IMR-90 (cell line): ENCODE measurements around the gene LRCOL1. TPM values are rescaled to one million over a fixed set of nuclear protein-coding genes. Genes with fewer than 3 reads are reported as not detected.

ENCODE experiments used
- ATAC-seq: fragments of 200-7000 bp; cut with Tn5 transposase; 2 replicates; pipeline ENCODE4 v1.9.1; 2020; ENCODE audit warnings: low read depth, mild to moderate bottlenecking, moderate library complexity
- BruUV-seq: library from RNA; stranded (reverse); fragments of 400-500 nt; replicated peaks from 2 replicates; lab custom pipeline; 2021; lab: Mats Ljungman, UMichigan
- CTCF ChIA-PET: fragments of 300-600 bp; formaldehyde crosslinking; extraction: SDS; loops from one replicate; lab custom pipeline; 2021; ENCODE audit warnings: antibody characterized with exemption; lab: Yijun Ruan, JAX
- POLR2A ChIA-PET: fragments of 300-600 bp; sonication (Branson Sonifier 250); formaldehyde crosslinking; loops from one replicate; lab custom pipeline; 2022; ENCODE audit warnings: antibody characterized with exemption; ENCODE audit not compliant: unreplicated experiment; lab: Charles Lee
- DNase-seq: peaks from one replicate; pipeline ENCODE4 v3.0.0; 2013
- H2AFZ ChIP-seq: replicated peaks from 2 replicates; pipeline ENCODE3; 2013; ENCODE audit warnings: low read length, mild to moderate bottlenecking; ENCODE audit not compliant: poor library complexity
- H2AK5ac ChIP-seq: 2 replicates; pipeline ENCODE4 v1.6.1; 2013; ENCODE audit warnings: low read depth, low read length, inconsistent platforms
- H2AK9ac ChIP-seq: replicated peaks from 2 replicates; pipeline ENCODE3; 2013; ENCODE audit warnings: mild to moderate bottlenecking, low read depth, low read length, moderate library complexity; ENCODE audit not compliant: poor library complexity
- H2BK120ac ChIP-seq: 2 replicates; pipeline ENCODE4 v1.6.1; 2013; ENCODE audit warnings: low read depth, low read length, inconsistent platforms
- H2BK15ac ChIP-seq: 3 replicates; pipeline ENCODE4 v1.6.1; 2013; ENCODE audit warnings: low read depth, low read length, inconsistent platforms
- H2BK20ac ChIP-seq: 2 replicates; pipeline ENCODE4 v1.6.1; 2013; ENCODE audit warnings: low read depth, mild to moderate bottlenecking, inconsistent platforms, low read length, moderate library complexity
- H2BK5ac ChIP-seq: 2 replicates; pipeline ENCODE4 v1.6.1; 2013; ENCODE audit warnings: mild to moderate bottlenecking, low read depth, low read length, inconsistent platforms; ENCODE audit not compliant: poor library complexity, severe bottlenecking
- H3K14ac ChIP-seq: replicated peaks from 2 replicates; pipeline ENCODE4 v1.6.1; 2013; ENCODE audit warnings: low read depth, low read length, inconsistent platforms
- H3K18ac ChIP-seq: 2 replicates; pipeline ENCODE4 v1.6.1; 2013; ENCODE audit warnings: low read depth, low read length, control low read depth
- H3K23ac ChIP-seq: 2 replicates; pipeline ENCODE4 v1.6.1; 2013; ENCODE audit warnings: low read depth, low read length, inconsistent platforms
- H3K27ac ChIP-seq: 2 replicates; pipeline ENCODE4 v1.5.1; 2013; ENCODE audit warnings: mild to moderate bottlenecking, control low read depth, low read length; ENCODE audit not compliant: insufficient read depth
- H3K27me3 ChIP-seq: 2 replicates; pipeline ENCODE4 v1.6.1; 2013; ENCODE audit warnings: low read length; ENCODE audit not compliant: control insufficient read depth, insufficient read depth
- H3K36me3 ChIP-seq: 2 replicates; pipeline ENCODE4 v1.6.1; 2013; ENCODE audit warnings: low read length, mixed read lengths; ENCODE audit not compliant: control insufficient read depth, insufficient read depth
- H3K4ac ChIP-seq: 2 replicates; pipeline ENCODE4 v1.6.1; 2013; ENCODE audit warnings: low read depth, low read length, inconsistent platforms
- H3K4me1 ChIP-seq: 2 replicates; pipeline ENCODE4 v1.6.1; 2013; ENCODE audit warnings: low read length, mixed read lengths; ENCODE audit not compliant: control insufficient read depth, insufficient read depth
- H3K4me2 ChIP-seq: 2 replicates; pipeline ENCODE4 v1.6.1; 2013; ENCODE audit warnings: low read depth, mild to moderate bottlenecking, control low read depth, low read length, moderate library complexity
- H3K4me3 ChIP-seq: 2 replicates; pipeline ENCODE4 v1.5.1; 2013; ENCODE audit warnings: low read depth, mild to moderate bottlenecking, control low read depth, low read length, moderate library complexity; ENCODE audit not compliant: insufficient read depth
- H3K56ac ChIP-seq: 2 replicates; pipeline ENCODE4 v1.6.1; 2013; ENCODE audit warnings: low read length, inconsistent platforms; ENCODE audit not compliant: insufficient read depth; ENCODE audit errors: extremely low read depth
- H3K79me1 ChIP-seq, 2 experiments: 2 replicates each; pipeline ENCODE4 v1.6.1; 2013; ENCODE audit warnings: low read length in 2 of 2, inconsistent platforms in 1 of 2, low read depth in 1 of 2
- H3K9ac ChIP-seq: 2 replicates; pipeline ENCODE4 v1.6.1; 2013; ENCODE audit warnings: low read depth, low read length, control low read depth
- H3K9me1 ChIP-seq: 2 replicates; pipeline ENCODE4 v1.6.1; 2013; ENCODE audit warnings: low read length, inconsistent platforms; ENCODE audit not compliant: insufficient read depth
- H3K9me3 ChIP-seq: 2 replicates; pipeline ENCODE4 v1.6.1; 2013; ENCODE audit warnings: low read length; ENCODE audit not compliant: control insufficient read depth, insufficient read depth
- H4K20me1 ChIP-seq: 2 replicates; pipeline ENCODE4 v1.6.1; 2013; ENCODE audit warnings: low read length, inconsistent platforms; ENCODE audit not compliant: insufficient read depth
- H4K5ac ChIP-seq: 2 replicates; pipeline ENCODE4 v1.6.1; 2013; ENCODE audit warnings: mild to moderate bottlenecking, low read depth, low read length, control low read depth
- H4K8ac ChIP-seq, 2 experiments: 2 replicates each; pipeline ENCODE4 v1.6.1; 2013; ENCODE audit warnings: low read depth in 2 of 2, low read length in 2 of 2, control low read depth in 1 of 2, inconsistent platforms in 1 of 2
- H4K91ac ChIP-seq: 2 replicates; pipeline ENCODE4 v1.6.1; 2013; ENCODE audit warnings: low read depth, low read length, inconsistent platforms; ENCODE audit not compliant: insufficient read depth
- FOS ChIP-seq: fragments of 150-350 bp; IDR thresholded peaks from 2 replicates; pipeline ENCODE4 v1.6.1; 2016; ENCODE audit warnings: low read depth, low read length
- MAFK ChIP-seq: IDR thresholded peaks from 2 replicates; pipeline ENCODE4 v1.6.1; 2012; ENCODE audit warnings: low read depth, low read length, improper control_type of control experiment
- POLR2A ChIP-seq: IDR thresholded peaks from 2 replicates; pipeline ENCODE4 v1.6.1; 2012; ENCODE audit warnings: mild to moderate bottlenecking, low read depth, low read length
- RAD21 ChIP-seq: IDR thresholded peaks from 2 replicates; pipeline ENCODE4 v1.6.1; 2012; ENCODE audit warnings: low read length, improper control_type of control experiment
- RFX5 ChIP-seq: IDR thresholded peaks from 2 replicates; pipeline ENCODE4 v1.8.0; 2012; ENCODE audit warnings: low read depth, mild to moderate bottlenecking, low read length, moderate library complexity
- WGBS, 2 experiments: methylation state at CpG; one replicate each; pipeline versions ENCODE4 v1.1.5 to v1.1.7; 2013; ENCODE audit warnings: missing lambda C conversion rate in 2 of 2; ENCODE audit not compliant: insufficient read length in 1 of 2; ENCODE audit errors: extremely low coverage in 2 of 2; 5-methylcytosine and 5-hydroxymethylcytosine counted together
- dilution Hi-C: fragments of 300-500 bp; cut with HindIII; formaldehyde crosslinking; loops from one replicate; pipeline ENCODE4 v1.14.3; 2018; ENCODE audit warnings: low sequenced_read_pairs; ENCODE audit not compliant: unreplicated experiment
- in situ Hi-C: fragments of 300-500 bp; cut with MboI; formaldehyde crosslinking; loops from 3 replicates; pipeline ENCODE4 v1.14.3; 2019; ENCODE audit warnings: low sequenced_read_pairs, inconsistent platforms, mixed read lengths
- intact Hi-C: fragments of 100-400 bp; cut with micrococcal nuclease; formaldehyde crosslinking; loops from 2 replicates; pipeline ENCODE4 v1.10.0; 2022
- polyA plus RNA-seq, 3 experiments: library from polyadenylated mRNA; depleted of rRNA; stranded (reverse); fragments of >200 nt; gene quantifications; 2 replicates each; pipeline ENCODE4 v1.2.3, GENCODE V29; 2012; ENCODE audit warnings: low replicate concordance in 1 of 3
- total RNA-seq: library from RNA; depleted of rRNA; stranded (reverse); fragments of >200 nt; gene quantifications from 2 replicates; pipeline ENCODE4 v1.2.3, GENCODE V29; 2012
- TF ChIP-seq, protein P1 (sequence below): fragments of 150-350 bp; IDR thresholded peaks from 2 replicates; pipeline ENCODE4 v1.6.1; 2017; ENCODE audit warnings: mild to moderate bottlenecking, antibody characterized with exemption, low read length, low read depth

LRCOL1 gene
- total and polyA plus RNA-seq, 2 of the 4 experiments (the other 2 are of a cell fraction) = 1.0 TPM; not detected in 1

DNA sequence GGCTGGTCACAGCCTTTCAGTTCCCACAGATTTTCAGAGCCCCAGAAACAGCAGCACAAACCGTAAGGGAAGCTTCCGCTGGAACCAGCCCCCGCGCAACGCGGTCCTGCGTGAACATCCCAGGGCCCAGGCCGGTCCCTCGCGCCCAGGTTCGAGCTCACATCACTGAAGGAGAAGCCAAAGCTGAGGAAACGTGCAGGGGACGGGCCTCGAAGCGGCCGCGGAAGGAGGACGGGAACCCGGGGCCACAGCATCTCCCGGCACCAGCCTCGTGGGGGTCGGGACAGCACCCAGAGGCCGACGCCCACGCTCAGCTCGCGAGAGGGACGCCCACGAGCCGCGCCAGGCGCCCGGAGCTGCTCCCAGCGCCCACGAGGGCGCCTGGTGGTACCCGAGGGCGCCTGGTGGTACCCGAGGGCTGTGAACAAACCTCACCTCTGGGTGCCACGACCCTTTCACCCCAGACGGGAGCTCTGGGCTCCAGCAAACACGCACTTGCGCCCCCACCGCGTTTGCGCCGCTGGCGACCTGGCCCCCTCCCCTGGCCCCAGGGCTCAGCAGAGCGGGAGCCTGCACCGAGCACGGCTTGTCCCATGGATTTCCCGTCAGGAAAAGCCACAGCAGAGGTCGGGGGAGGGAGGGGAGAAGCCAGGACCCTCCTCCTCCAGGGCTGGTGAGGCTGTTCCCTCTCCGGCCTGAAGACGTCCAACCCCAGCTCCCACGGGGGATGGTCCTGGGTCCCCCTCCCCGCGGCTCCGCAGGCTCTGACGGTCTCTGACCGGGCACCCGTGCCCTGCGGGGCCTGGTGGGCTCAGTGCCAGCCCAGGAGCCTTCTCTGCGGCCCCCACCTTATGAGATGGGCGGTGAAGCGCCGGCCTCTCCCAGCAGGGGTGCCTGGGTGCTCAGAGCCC, 6.9 kb downstream of the LRCOL1 start:
- no peak for DNase-seq
- Histone ChIP-seq H3K79me1 (no peaks in the 10 kb centered on the region), H3K27ac (no peak overlapping the region), H3K23ac (no peak overlapping the region), H3K56ac (no peak overlapping the region), H3K4me1 (peaks cover 7% of the 10 kb centered on the region; the same call in 1 of the 2 replicates), H3K14ac (no peak overlapping the region), H4K8ac (no peak overlapping the region), H2AK9ac (peak overlapping the region; percentile 70), H3K27me3 (peaks cover 30% of the 10 kb centered on the region), H2AFZ (no peak overlapping the region), H2BK20ac (no peak overlapping the region), H3K18ac (no peak overlapping the region), H2BK15ac (no peak overlapping the region), H3K9ac (no peak overlapping the region), H3K9me3 (no peaks in the 10 kb centered on the region), H3K4ac (no peak overlapping the region), H3K4me3 (no peak overlapping the region), H4K20me1 (peaks cover 2% of the 10 kb centered on the region; the same call in 1 of the 2 replicates), H3K4me2 (no peak overlapping the region), H4K91ac (no peak overlapping the region), H2BK120ac (no peak overlapping the region), H3K9me1 (no peaks in the 10 kb centered on the region), H2AK5ac (no peak overlapping the region), H3K36me3 (no peaks in the 10 kb centered on the region), H4K5ac (no peak overlapping the region), H2BK5ac (no peak overlapping the region)
- no peak for ATAC-seq
- TF ChIP-seq MAFK (no peak), POLR2A (no peak), RAD21 (no peak), FOS (no peak), RFX5 (no peak)
- TF ChIP-seq, protein P1, sequence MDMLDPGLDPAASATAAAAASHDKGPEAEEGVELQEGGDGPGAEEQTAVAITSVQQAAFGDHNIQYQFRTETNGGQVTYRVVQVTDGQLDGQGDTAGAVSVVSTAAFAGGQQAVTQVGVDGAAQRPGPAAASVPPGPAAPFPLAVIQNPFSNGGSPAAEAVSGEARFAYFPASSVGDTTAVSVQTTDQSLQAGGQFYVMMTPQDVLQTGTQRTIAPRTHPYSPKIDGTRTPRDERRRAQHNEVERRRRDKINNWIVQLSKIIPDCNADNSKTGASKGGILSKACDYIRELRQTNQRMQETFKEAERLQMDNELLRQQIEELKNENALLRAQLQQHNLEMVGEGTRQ = no peak
- in situ Hi-C loops = no loop called here
- CTCF ChIA-PET = interaction anchor here (0.9 kb wide), 1 partner anchor 11 kb away, joined by 3 read pairs; no protein-coding TSS in a partner anchor
- intact Hi-C loops = no loop called here
- POLR2A ChIA-PET = no interaction called here
- dilution Hi-C loops = no loop called here
- 84% methylated on average over 14 of the region's 67 CpGs; no CpG with 5 or more reads in 1 of the 2 experiments for WGBS, 2 experiments
- no TSS peak for BruUV-seq
